HG03060 (cell line): ENCODE data around the gene KLHL29.

ENCODE experiments used
- ATAC-seq: cut with Tn5 transposase; IDR thresholded peaks from one replicate; pipeline ENCODE4 v1.9.1; 2021; ENCODE audit warnings: low read depth, moderate number of reproducible peaks; ENCODE audit not compliant: unreplicated experiment

Gene KLHL29

DNA sequence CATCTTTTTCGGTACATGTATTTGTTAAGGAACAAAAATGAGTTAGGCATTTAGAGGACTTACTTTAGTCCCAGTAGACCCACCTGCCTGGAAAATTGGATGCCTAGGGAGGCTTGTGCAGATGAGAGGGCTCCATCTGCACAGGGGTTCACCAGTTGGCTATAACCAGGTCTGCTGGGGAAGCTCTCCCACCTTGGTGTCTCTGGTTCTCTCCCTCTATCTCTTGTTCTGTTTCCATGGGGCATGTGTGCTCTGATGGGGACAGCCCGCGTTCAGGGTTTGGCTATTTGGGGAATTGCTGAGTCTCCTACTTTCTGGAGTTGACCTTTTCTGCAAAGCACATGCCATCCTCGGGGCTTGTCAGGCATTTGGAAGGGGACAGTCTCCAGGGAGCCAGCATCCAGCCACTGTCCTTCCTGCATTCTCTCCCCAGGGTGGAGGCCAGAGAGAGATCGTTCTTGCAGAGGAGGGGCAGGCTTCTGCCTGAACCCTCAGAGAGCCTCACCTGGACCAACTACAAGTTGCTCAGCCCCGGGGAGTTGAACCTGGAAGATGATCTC lies 157.3 kb downstream of the KLHL29 start:
- no peak for ATAC-seq

DNA sequence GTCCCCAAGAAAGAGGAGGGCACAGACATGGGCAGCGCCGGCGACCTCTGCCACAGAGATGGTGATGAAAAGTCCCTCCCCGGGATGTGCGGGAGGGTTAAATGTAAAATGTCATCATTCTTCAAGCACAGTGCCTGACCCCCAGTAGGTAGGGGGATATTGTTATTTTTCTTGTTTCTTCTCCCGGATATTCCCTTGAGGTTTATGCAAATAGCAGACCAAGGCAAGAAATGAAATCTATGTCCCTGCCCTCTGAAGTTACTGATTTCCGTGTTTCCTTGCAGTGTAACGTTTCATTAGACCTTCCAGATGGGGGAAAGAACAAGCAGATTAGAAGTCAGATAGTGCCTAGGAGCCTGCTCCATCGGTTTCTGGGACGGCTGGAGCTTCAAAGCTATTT lies 158.3 kb downstream of the KLHL29 start:
- ATAC-seq = no peak

DNA sequence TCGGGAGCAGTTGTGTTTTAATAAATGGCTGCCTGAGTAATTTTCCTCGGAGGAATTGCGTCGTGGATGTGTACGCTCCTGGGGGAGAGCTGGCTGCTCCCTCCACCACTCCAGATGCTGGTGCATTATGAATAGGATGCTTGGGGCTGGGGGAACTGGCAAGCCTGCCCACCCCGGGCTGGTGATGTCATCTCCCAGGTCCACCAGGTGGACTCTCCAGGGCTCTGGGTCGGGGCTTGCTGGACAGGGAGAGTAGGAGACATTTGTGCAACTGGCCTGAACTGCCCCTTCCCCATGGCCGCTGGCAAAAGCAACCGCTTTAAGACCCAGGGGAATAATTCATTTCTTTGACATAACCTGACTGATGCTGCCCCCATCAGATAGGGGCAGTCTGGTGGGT lies 158.7 kb downstream of the KLHL29 start:
- ATAC-seq = no peak

DNA sequence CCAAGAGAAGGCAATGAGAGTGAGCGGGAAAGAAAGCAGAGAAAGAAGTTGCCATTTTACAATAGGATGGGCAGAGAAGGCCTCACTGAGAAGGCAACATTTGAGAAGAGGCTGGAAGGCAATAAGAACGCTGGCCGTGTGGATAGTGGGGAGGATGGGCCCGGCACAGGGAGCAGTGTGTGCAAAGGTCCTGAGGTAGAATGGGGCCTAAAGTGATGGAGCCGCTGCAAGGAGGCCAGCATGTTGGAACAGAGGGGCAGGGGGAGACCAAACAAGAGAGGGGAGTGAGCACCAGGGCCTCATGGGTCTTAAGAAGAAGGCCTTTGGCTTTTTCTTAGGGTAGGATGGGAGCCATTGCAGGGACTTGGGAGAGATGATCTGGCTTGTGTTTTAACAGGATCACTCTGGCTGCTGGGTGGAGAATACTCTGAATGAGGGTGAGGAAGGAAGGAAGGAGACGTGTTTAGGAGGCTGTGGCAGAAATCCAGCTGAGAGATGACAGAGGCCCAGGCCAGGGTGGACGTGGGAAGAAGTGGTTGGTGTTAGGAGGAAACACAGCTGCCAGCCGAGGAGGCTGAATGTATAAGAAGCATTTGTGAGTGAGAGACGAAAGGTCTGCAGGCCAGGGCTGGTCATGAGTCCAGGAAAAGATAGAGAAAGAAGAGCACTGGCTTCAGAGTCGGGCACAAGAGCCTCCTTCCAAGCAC lies 159.8 kb downstream of the KLHL29 start:
- no peak for ATAC-seq

DNA sequence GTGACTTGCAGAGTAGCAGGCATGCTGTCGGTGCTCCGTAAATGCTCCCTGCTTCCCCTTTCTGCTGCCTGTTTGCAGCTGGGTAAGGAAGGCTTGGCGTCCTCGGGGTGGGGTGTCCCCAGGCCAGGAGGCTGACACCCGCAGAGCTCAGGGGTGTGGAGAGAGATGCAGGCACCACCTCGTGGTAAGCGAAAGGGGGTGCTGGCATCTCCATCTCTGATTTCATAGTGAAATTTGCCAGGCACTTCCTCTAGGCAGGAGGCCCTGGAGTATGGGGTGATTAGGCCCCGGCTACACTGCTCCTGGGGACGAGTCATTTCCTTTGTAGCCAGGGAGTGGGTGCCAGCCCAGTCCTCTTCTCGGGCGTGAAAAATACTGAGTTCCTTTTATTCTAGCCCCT lies 160.4 kb downstream of the KLHL29 start:
- no peak for ATAC-seq

DNA sequence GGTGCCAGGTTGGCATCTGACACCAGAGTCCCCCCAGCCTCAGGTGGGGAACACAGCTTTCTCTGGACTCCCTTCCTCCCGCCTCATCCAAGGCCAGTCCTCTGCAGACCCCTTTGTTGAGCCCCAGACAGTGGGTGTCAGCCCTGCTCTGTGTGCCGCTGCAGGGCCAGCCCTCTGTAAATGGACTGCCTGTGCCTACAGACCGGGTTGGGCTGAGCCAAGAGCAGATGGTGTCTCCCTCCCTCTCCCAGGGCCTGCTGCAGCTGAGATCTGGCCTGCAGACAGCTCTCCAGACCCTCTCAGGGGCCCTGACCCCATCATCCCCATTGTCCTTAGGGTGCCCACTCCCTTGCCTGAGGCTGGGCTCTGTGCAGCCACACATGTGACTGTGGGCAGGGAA lies 160.8 kb downstream of the KLHL29 start:
- ATAC-seq = no peak

DNA sequence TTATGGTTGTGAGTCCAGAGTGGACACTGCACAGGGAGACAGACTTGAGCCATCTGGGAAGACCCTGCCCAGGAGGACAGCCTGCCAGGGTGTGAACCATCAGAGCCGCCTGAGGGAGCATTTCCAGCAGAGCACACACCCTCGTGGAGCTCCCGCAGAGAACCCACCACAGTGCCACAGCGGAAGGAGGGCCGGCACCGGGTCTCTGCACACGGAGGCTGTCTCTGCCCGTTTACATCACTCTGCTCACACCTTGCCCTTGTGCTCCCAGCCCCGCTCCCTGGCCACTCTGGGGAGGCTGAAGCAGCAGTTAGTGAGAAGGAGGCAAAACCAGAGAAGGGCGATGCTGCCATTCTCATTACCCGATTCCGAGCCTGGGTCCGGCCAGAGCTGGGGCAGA lies 161.9 kb downstream of the KLHL29 start:
- no peak for ATAC-seq

DNA sequence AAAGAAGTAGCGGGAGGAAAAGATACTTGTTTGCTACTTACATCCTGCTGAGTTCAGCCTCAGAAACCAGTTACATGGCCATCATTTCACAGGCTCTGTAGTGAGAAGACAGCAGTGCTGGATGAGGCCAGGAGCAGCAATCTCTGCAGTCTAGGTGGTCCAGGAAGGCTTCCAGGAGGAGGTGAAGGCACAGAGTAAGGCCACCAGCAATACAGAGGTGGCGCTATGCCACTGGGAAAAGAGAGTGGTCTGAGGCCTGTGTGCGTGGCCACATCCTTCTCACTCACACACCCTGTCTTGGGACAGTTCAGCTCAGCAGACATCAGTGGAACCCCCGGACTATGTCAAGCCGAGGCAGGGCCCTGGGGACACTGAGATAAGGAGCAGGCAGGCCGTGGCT lies 162.7 kb downstream of the KLHL29 start:
- ATAC-seq = no peak

DNA sequence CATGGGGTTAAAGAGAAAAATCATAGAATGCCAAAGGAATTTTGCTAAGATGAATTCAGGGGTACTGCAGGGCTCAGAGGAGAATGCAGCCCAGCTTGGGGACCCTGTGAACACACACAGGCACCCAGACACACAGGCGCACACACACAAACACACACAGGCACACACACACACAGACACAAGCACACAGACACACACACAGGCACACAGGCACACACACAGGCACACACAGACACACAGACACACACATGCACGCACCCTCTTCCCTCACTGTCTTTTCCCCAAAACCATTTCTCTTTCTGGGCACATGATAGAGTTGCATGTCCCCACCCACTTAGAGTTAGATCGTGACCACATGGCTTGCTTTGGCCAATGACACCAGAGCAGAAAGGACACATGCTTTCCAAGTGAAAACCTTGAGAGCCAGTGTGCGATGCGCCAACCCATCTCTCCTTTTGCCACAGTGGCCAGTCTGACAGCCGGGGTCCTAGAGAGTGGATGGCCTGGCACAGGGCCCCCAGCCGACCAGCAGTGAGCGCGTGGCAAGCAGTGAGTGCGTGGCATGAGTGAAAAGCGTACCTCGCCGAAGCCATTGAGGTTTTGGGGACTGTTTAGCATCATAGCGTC lies 163.3 kb downstream of the KLHL29 start:
- ATAC-seq = no peak

DNA sequence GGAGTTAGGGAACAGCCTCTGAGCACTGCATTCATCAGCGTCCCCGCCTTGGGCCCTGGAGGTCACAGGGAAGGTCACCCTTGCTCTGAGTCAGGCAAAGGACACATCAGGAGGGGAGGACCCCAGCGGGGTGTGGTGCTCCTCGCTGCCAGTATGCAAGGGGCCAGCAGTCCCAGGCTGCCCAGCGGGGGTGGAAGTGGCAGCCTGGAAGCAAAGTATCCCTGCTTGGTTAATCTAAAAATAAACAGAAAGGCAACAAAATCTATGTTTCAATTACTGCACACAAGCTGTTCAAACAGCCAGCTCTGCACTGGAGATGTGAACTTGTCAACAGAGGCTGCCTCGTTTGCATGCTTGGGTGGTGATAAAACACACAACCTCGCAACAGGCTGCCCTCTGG lies 164.1 kb downstream of the KLHL29 start:
- ATAC-seq = no peak

DNA sequence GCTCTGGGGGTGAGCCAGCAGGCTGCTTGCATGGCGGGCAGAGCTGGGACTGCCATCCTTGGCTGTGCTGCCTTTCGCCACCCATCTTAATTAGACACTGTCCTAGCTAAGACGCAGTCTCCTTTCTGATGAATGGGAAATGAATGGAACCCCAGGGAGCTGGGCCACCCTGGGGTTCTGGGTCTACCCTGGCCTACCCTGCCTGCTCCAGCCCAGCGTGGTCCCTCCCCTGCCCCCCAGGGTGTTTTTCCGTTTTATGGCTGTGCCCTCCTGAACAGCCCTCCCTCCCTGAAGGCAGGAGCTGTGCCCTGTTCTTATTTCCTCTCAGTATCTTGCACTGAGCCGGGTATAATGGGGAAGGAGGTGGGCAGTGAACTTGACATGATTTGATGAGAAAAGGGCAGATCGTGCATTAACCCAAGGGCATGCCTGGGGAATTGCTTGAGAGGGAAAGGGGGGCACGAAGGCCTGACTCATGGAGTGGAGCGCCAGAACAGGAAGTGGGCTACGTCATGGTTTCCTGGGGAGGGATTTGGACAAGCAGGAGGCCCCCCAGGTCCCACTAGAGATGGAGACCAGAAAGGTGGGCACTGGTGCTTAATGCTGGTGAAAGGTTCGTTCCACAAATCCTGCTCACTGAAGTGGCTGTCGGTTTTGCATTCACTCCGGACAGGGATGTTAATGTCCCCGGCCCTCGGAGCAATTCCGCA lies 165.0 kb downstream of the KLHL29 start:
- no peak for ATAC-seq

DNA sequence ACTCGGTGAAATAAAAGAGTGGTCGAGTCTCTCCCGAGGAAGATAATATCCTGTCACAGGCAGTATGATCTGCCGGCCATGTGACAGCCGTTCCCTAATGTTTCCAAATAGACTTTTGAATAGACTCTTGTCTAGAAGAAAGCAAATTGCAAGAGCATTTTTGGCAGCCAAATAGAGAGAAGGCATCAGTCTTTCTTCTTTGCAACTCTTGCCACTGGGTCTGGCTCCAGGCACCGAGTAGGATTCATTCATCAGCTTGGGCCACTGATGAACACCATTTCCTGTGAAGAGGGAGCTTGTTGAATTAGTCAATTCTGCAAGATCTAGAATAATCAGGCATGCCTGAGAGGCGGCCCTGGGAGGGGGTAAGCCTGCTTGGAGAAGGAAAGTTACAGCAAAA lies 165.6 kb downstream of the KLHL29 start:
- ATAC-seq = no peak

DNA sequence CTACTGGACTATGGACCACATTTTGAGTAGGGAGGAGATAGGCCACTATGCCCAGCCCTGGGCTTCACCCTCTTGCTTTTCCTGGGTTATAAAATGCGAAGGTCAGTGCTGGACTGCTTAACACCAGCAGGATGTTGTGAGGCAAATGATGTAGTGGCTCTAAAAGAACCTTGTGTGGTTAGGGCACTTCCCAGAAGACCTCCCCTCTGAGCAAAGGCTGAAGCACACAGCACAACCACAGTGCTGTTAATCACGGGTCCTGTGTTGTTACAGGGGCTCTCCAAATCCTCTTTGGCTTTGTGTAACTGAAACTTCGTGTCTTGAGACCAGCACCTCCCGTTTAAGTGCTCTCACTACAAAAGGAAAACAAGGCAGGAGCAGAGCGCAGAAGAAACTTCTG lies 166.9 kb downstream of the KLHL29 start:
- no peak for ATAC-seq

DNA sequence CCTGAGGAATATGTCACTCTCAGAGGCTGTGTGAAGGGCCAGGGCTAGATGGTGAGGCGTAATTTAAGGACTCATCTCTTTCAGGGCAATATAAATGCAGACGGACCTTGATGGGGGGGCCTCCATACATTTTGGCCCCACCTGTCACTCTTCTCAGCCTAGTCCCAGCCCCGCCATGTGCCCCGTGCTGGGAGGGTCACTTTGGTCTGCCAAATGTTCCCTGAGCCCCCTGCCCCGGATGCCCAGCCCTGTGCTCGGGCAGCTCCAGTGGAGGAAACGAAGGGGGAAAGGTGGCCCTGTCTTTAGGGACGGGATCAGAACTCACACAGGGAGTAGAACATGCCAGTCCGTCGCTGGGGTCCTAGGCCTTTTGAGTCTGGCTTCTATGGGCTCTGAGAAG lies 168.6 kb downstream of the KLHL29 start:
- no peak for ATAC-seq

DNA sequence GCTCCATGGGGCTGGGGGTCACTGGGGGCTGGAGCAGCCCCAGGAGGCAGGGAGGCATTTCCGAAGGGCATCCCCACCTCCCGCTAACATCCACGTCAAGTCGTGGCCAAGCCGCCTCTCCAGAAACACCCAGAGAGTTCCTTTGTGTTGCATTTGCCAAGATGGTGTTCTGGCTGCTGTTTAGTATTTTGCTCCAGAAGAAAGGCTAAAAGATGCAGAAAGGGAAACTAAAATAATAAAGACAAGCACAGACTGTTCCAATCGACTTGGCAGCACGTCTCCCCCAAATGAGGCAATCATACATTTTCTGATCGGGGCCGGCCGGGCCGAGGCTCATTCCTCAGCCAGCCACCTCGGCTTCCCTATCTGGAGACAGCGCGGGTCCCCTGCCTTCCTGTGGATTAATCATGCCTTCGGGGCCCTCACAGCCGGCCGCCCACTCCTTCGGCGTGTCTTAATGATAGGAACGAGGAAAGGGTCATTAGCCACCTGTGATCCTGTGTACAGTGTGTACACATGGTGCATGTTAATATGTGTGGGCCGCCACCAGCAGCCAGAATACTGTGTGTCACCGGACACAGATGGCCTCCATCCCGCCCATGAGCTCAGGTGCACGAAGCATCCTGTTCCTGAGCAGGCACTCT lies 169.2 kb downstream of the KLHL29 start:
- no peak for ATAC-seq

DNA sequence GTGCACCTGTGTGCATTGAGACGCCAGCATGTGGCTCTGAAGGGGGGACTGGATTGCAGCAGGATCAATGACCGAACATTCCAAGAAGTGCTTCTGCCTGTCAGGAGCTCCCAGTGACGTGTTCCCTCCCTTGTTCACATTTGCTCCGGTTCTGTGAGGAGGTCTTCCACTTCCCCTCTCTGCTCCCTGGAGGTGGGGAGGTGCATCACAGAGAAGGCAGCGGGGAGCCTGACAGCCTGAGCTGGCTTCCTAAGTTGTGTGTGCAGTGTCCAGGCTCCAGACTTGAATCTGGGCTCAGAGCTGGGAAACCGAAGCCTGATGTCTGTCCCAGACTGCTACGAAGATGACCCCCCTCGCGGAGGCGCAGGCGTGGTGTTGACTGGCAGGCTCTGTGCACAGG lies 171.0 kb downstream of the KLHL29 start:
- no peak for ATAC-seq

DNA sequence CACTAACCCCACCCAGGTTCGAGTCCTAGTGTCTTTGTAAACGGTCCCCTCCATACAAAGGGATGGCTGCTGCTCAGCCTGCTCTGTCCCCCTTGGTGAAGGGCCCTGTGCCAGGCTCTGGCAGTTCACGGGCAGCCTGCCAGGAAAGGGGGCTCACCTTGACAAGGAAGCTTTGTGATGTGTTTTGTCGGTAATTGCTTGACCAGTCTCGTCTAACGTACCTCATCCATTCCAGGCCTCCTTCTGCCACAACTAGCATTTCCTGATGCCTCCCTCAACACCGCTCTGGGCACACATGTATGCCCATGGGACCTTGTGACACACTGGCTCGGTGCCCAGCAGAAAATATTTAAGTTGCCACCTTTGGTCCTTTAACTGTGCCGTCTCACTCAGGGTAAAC lies 171.9 kb downstream of the KLHL29 start:
- ATAC-seq = no peak

DNA sequence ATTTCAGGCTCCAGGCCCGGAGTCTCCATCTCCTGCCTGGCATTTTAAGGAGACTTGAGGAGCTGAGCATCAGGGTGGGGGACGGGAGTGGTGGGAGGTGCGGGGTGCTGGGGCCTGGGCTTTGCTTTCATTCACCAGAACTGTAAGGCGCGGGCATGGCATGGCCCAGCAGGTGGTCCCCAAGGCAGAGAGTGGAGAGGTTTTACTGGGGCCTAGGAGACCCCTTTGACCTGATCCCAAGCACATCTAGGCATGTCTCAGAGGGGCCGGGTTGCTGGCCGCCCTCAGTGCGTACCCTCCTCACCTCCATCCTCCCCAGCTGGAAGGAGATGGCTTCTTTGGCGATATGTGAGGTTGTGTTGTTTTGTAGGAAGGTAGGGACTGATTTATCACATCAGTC lies 172.5 kb downstream of the KLHL29 start:
- no peak for ATAC-seq

DNA sequence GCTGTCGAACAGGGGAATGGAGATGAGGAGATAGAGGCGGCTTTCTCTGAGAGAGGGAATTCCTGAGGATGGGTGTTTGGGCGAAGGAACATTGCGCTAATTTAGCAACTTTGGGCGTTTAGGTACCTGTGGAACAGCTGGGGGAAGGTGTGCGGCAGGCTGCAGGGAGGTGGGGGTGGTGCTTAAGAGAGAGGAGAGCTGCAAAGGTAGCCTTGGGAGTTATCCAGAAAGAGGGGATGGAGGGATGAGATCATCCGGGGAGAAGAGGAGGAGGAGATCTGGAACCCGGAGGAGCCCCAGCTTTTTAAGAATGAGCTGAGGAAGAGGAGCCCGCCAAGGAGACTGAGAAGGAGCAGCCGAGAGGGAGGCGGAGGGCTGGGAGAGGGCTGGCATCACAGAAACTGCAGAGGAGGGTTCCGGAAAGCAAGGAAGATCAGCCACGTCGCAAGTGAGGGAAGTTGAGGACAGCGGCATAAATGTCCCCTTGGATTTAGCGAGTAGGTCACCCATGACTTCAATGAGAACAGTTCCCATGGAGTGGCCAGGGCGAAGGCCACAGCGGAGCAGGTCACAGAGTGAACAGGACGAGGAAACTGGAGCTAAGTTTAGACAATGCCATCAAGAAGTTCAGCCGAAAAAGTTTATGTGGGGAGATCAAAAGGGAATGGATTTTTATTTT lies 174.7 kb downstream of the KLHL29 start:
- ATAC-seq = no peak

DNA sequence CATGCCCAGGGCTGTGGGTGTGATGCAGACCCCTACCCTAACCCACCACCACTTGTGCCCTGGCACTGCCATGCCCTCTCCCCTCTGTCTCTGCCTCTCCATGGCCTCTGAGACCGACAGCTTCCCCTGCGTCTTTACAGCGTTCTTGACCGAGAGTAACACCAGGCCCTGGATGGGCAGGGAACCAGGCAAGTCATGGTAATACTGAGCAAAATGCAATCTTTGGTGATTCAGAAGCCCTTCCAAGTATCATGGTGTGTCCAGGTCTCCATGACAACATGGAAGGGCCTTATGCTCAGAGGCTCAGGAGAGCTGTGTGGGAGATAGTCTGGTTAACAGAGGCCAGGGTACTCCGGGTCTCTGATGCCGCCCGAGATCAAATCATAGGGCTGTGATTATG lies 176.1 kb downstream of the KLHL29 start:
- ATAC-seq = no peak

DNA sequence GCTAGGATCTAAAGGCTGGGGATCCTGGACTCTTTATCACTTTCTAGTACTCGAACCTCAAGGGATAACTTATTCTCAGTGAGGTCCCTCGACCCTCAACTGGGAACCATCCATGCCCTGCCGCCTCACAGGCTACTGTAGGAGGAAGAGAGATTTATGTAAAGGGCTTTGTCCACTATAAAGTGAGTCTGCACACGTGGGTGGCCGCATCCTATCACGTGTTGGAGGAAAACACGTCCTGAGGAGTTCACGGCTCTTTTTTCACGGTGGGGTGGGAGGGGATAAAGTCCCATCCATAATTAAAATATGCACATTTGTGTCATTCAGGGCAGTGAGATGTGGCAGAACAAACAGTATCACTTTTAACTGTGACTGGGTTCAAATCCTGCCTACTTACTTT lies 176.6 kb downstream of the KLHL29 start:
- ATAC-seq = no peak
